ENCODE data around the gene CABP1.

GRCh38 chr12:120650233-120650690 lies 9.8 kb downstream of the CABP1 start:
- TF ChIP-seq CTCF (IDR thresholded peaks at IDR 0.05) (no peak), EZH2 (IDR thresholded peaks at IDR 0.05; ENCODE audit: borderline replicate concordance, insufficient read depth, low read depth, low read length, poor library complexity, severe bottlenecking) (no peak)

All from B cell (primary cell).